ENCODE measurements around the gene CABP7. TPM values are rescaled to one million over a fixed set of nuclear protein-coding genes. Genes with fewer than 3 reads are reported as not detected.

CABP7 gene
- total and polyA plus RNA-seq, 2 of the 8 experiments (the other 6 are each of a cell fraction or from before 2014, with no cell fraction given): 0.20 to 0.36 TPM

GRCh38 chr22:29702931-29703501, 16.8 kb upstream of the CABP7 start:
- no peaks in the 10 kb centered on the region for H3K79me2 ChIP-seq (ENCODE audit: control insufficient read depth in 1 of 2, insufficient read depth in 2 of 2, low read length in 2 of 2)
- H3K9ac ChIP-seq (replicated peaks in 1 of 4; ENCODE audit: extremely low read depth in 1 of 4, low read depth in 3 of 4, low read length in 3 of 4): peak overlapping the region in 1 of 4 experiments; percentile 35; a peak in 1 of 7 replicates
- peak overlapping the region; percentile 58 to 65 for H3K4me2 ChIP-seq (ENCODE audit: insufficient read depth in 1 of 2, low read depth in 2 of 2, low read length in 2 of 2)
- peak overlapping the region; percentile 87 for H3K18ac ChIP-seq (ENCODE audit: extremely low read depth, low read length)
- no peak overlapping the region for H2AFZ ChIP-seq (ENCODE audit: low read length)
- peak overlapping the region; percentile 84; the same call in 1 of the 2 replicates for H2BK12ac ChIP-seq (ENCODE audit: low read depth, low read length)
- H3K9me3 ChIP-seq (ENCODE audit: insufficient read depth in 2 of 2, low read depth in 1 of 2, low read length in 1 of 2): no peaks in the 10 kb centered on the region
- 25% methylated on average over 18 of the region's 19 CpGs; no CpG with 5 or more reads in 1 of the 2 experiments for WGBS, 2 experiments (ENCODE audit: extremely low coverage in 1 of 2, insufficient coverage in 1 of 2, insufficient read length in 1 of 2, insufficient replicate concordance in 2 of 2, low coverage in 1 of 2, low lambda C conversion rate in 2 of 2, missing lambda C conversion rate in 1 of 2)
- H3K4me3 ChIP-seq (ENCODE audit: extremely low read depth in 1 of 4, insufficient read depth in 2 of 4, low read depth in 3 of 4, low read length in 4 of 4): peak overlapping the region in 3 of 4 experiments; percentile 16 to 42 (median 32); a peak in 5 of 8 replicates
- no peak overlapping the region for H4K8ac ChIP-seq (ENCODE audit: extremely low read depth, insufficient read depth, low read length)
- no peak for FAIRE-seq
- no peaks in the 10 kb centered on the region for H3K36me3 ChIP-seq (ENCODE audit: control insufficient read depth in 2 of 4, insufficient read depth in 4 of 4, low read length in 3 of 4)
- H2BK20ac ChIP-seq (ENCODE audit: low read length): 0 out of 2 replicates have a peak overlapping the region, but pooled peaks have one; percentile 32
- H3K23ac ChIP-seq (ENCODE audit: insufficient read length): no peak overlapping the region
- POLR2A ChIA-PET (ENCODE audit: partially characterized antibody): interaction anchor here (0.7 to 4.3 kb wide), 3 partner anchors 10 to 63 kb away, joined by 3 to 13 read pairs (median 3); no protein-coding TSS in a partner anchor
- DNase-seq (ENCODE audit: low read depth in 1 of 2, low spot score in 2 of 2): no peak
- TF ChIP-seq EGR1 (IDR thresholded peaks at IDR 0.05; ENCODE audit: borderline replicate concordance, low read depth, low read length) (no peak), CEBPB (IDR thresholded peaks at IDR 0.05; ENCODE audit: low read depth, low read length) (0 out of 2 replicates have a peak, but pooled peaks have one; percentile 5), GABPA (IDR thresholded peaks at IDR 0.05; ENCODE audit: borderline replicate concordance, insufficient read depth, low read length) (no peak), SIRT6 (IDR thresholded peaks at IDR 0.05; ENCODE audit: low read length) (no peak)
- H2BK120ac ChIP-seq (replicated peaks; ENCODE audit: low read depth, low read length): no peak overlapping the region
- H2AK5ac ChIP-seq (ENCODE audit: low read depth, low read length): 0 out of 2 replicates have a peak overlapping the region, but pooled peaks have one; percentile 39
- no peaks in the 10 kb centered on the region for H3K79me1 ChIP-seq (ENCODE audit: low read depth, low read length)
- no peak overlapping the region for H3K14ac ChIP-seq (ENCODE audit: insufficient read length)
- H3K27ac ChIP-seq (ENCODE audit: low read depth, low read length): no peak overlapping the region
- H3K27me3 ChIP-seq (replicated peaks in 1 of 4; ENCODE audit: control insufficient read depth in 3 of 4, extremely low read depth in 1 of 4, insufficient read depth in 3 of 4, low read length in 3 of 4): peaks cover 0 to 30% (median 12%) of the 10 kb centered on the region in 4 experiments; a peak in 3 of 7 replicates
- CTCF ChIA-PET (ENCODE audit: partially characterized antibody): interaction anchor here (0.9 to 4.8 kb wide), 12 partner anchors 12 to 385 kb away, joined by 3 to 60 read pairs (median 5); no protein-coding TSS in a partner anchor
- H4K5ac ChIP-seq (ENCODE audit: insufficient read length, low read depth, low read length): no peak overlapping the region
- H4K20me1 ChIP-seq (replicated peaks in 1 of 2; ENCODE audit: control insufficient read depth in 1 of 2, insufficient read depth in 2 of 2, low read length in 2 of 2): peaks cover 5% of the 10 kb centered on the region in 2 experiments
- H3K4ac ChIP-seq (replicated peaks; ENCODE audit: insufficient read length, low read depth, low read length): no peak overlapping the region
- H2BK5ac ChIP-seq (ENCODE audit: low read depth, low read length): no peak overlapping the region
- H3K56ac ChIP-seq (replicated peaks; ENCODE audit: insufficient read length, low read depth, low read length): no peak overlapping the region
- no peak overlapping the region for H2BK15ac ChIP-seq (ENCODE audit: low read length)
- H3K4me1 ChIP-seq (replicated peaks in 1 of 4; ENCODE audit: control insufficient read depth in 3 of 4, insufficient read depth in 4 of 4, low read length in 3 of 4): peaks cover 9 to 55% (median 47%) of the 10 kb centered on the region in 4 experiments
- no peak overlapping the region for H4K91ac ChIP-seq (replicated peaks; ENCODE audit: insufficient read length, low read length)
- H3K23me2 ChIP-seq (ENCODE audit: low read depth, low read length): peaks cover 9% of the 10 kb centered on the region; the same call in 1 of the 2 replicates

Data from H1 (cell line).